Cardiac muscle cell (in vitro differentiated cells and primary cell): ENCODE measurements around the gene CARD10. TPM values are rescaled to one million over a fixed set of nuclear protein-coding genes. Genes with fewer than 3 reads are reported as not detected.
A peak's percentile ranks its signal among the peaks of the same experiment; 100 is the strongest.
"Not testable (repeated sequence)": the region's sequence is repeated elsewhere in the genome, so short reads cannot be mapped to it uniquely, and the experiment has no call there.

Experiments
- DNase-seq, 2 donors: peaks; one replicate each; pipeline versions ENCODE4 v3.0.0 to v3.0.0-alpha.2; 2010 to 2017; ENCODE audit warnings: low read depth in 1 of 2, low spot score in 1 of 2
- H3K27ac ChIP-seq: fragments of 200-600 bp; sonication (generic); 2 replicates; pipeline ENCODE4 v1.5.1; 2016
- H3K27me3 ChIP-seq: fragments of 200-600 bp; sonication (generic); 2 replicates; pipeline ENCODE4 v1.6.0; 2016; ENCODE audit warnings: control low read depth
- H3K36me3 ChIP-seq: fragments of 200-600 bp; sonication (generic); 2 replicates; pipeline ENCODE4 v1.5.1; 2016; ENCODE audit warnings: control low read depth
- H3K4me1 ChIP-seq: fragments of 200-600 bp; sonication (generic); 2 replicates; pipeline ENCODE4 v1.8.1; 2017; ENCODE audit warnings: low read depth, mild to moderate bottlenecking, mixed run types
- H3K4me3 ChIP-seq: fragments of 200-600 bp; sonication (generic); 2 replicates; pipeline ENCODE4 v1.5.1; 2016; ENCODE audit warnings: mild to moderate bottlenecking
- H3K9me3 ChIP-seq: fragments of 200-600 bp; sonication (generic); 2 replicates; pipeline ENCODE4 v1.5.1; 2017; ENCODE audit warnings: low read depth, mild to moderate bottlenecking, control low read depth
- polyA plus RNA-seq: library from polyadenylated mRNA; unstranded; fragments of >200 nt; fragmentation: Nextera tagmentation; extraction: Ambion mirVana; gene quantifications from 2 replicates; pipeline ENCODE4 v1.2.1, GENCODE V29; 2016
- total RNA-seq: library from RNA; depleted of rRNA; stranded (reverse); fragments of >200 nt; gene quantifications from 2 replicates; pipeline ENCODE4 v1.2.3, GENCODE V29; 2016
- TF ChIP-seq, protein P1 (sequence below): IDR thresholded peaks from 2 replicates; pipeline ENCODE4 v1.5.1; 2012; ENCODE audit warnings: low read depth, mild to moderate bottlenecking, low read length

Gene CARD10
- total and polyA plus RNA-seq, 2 experiments from 2014 or later, result 2.1 to 4.5 TPM

DNA sequence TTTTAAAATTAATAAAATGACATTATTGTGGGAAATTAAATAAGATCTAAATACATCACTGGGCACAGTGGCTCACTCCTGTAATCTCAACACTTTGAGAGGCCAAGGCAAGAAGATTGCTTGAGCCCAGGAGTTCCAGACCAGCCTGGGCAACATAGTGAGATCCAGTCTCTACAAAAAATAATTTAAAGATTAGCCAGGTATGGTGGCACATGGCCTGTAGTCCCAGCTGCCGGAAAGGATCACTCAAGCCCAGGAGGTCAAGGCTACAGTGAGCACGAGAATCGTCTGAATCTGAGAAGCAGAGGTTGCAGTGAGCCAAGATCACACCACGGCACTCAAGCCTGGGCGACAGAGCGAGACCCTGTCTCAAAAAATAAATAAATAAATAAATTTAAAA lies 15.9 kb upstream of the CARD10 start:
- no peaks in the 10 kb centered on the region for H3K36me3 ChIP-seq
- no peak overlapping the region for H3K4me3 ChIP-seq
- H3K4me1 ChIP-seq, result peaks cover 3% of the 10 kb centered on the region
- H3K27me3 ChIP-seq, result no peaks in the 10 kb centered on the region
- TF ChIP-seq, protein P1, sequence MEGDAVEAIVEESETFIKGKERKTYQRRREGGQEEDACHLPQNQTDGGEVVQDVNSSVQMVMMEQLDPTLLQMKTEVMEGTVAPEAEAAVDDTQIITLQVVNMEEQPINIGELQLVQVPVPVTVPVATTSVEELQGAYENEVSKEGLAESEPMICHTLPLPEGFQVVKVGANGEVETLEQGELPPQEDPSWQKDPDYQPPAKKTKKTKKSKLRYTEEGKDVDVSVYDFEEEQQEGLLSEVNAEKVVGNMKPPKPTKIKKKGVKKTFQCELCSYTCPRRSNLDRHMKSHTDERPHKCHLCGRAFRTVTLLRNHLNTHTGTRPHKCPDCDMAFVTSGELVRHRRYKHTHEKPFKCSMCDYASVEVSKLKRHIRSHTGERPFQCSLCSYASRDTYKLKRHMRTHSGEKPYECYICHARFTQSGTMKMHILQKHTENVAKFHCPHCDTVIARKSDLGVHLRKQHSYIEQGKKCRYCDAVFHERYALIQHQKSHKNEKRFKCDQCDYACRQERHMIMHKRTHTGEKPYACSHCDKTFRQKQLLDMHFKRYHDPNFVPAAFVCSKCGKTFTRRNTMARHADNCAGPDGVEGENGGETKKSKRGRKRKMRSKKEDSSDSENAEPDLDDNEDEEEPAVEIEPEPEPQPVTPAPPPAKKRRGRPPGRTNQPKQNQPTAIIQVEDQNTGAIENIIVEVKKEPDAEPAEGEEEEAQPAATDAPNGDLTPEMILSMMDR, result no peak
- H3K27ac ChIP-seq, result no peak overlapping the region
- DNase-seq, result no peak
- H3K9me3 ChIP-seq, result no peaks in the 10 kb centered on the region

GRCh38 chr22:37534445-37534844 lies 15.2 kb upstream of the CARD10 start:
- H3K4me1 ChIP-seq, result peaks cover 3% of the 10 kb centered on the region

DNA sequence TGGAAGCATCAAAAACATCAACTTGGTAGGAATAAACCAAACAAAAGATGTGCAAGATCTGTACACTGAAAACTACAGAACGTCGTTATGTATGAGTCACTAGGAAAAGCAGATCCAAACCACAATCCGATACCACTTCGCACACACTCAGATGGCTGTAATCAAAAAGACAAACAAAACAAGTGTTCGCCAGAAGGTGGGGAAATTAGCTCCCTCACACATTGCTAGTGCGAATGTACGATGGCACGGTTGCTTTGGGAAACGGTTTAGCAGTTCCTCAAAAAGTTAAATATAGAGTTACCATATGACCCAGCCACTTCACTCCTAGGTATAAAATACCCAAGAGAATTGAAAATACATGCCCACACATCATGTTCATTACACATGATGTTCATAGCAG lies 14.8 kb upstream of the CARD10 start:
- peak in 1 of 2 donors; percentile 88 for DNase-seq

More at GRCh38 chr22:37534445-37534844, 15.2 kb upstream of the CARD10 start:
- Histone ChIP-seq H3K36me3 (no peaks in the 10 kb centered on the region), H3K9me3 (no peaks in the 10 kb centered on the region), H3K4me3 (no peak overlapping the region), H3K27ac (no peak overlapping the region), H3K27me3 (no peaks in the 10 kb centered on the region)
- DNase-seq, result no peak
- TF ChIP-seq, protein P1, result no peak

DNA sequence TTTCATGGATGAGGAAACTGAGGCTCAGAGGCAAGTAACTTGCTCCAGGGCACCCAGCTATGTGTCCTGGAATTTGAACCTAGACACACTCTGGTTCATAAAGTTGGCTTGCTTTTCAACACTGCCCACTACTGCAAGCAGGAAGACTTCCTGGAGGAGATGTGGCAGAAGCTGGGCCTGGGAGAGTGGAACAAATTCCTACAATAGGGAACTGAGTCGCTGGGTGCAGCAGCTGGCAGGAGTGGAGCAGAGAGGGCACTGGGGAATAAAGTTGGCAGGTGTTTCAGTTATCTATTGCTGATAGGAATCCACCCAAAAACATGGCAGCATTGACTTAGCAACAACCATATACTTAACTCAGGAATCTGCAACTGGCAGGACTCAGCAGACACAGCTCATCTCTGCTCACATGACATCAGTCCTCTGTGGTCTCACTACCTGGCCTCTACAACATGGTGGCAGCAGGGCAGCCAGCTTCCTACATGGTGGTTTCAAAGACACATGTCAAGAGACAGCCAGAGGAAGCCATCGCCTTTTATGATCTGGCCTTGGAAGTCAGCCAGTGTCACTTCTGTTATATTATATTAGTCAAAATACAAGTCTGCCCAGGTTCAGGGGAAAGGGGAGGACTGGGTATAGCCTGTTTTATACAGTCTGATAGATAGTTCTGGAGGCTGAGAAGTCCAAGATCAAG lies 10.6 kb upstream of the CARD10 start:
- no peaks in the 10 kb centered on the region for H3K36me3 ChIP-seq
- H3K27ac ChIP-seq, result no peak overlapping the region
- H3K9me3 ChIP-seq, result no peaks in the 10 kb centered on the region
- H3K4me1 ChIP-seq, result no peaks in the 10 kb centered on the region
- H3K27me3 ChIP-seq, result no peaks in the 10 kb centered on the region
- TF ChIP-seq, protein P1, result no peak
- DNase-seq, result no peak
- no peak overlapping the region for H3K4me3 ChIP-seq

More for the DNA sequence above, 14.8 kb upstream of the CARD10 start:
- Histone ChIP-seq H3K36me3 (no peaks in the 10 kb centered on the region), H3K9me3 (no peaks in the 10 kb centered on the region), H3K27me3 (no peaks in the 10 kb centered on the region), H3K4me3 (no peak overlapping the region), H3K4me1 (peaks cover 1% of the 10 kb centered on the region), H3K27ac (no peak overlapping the region)
- TF ChIP-seq, protein P1, result no peak

DNA sequence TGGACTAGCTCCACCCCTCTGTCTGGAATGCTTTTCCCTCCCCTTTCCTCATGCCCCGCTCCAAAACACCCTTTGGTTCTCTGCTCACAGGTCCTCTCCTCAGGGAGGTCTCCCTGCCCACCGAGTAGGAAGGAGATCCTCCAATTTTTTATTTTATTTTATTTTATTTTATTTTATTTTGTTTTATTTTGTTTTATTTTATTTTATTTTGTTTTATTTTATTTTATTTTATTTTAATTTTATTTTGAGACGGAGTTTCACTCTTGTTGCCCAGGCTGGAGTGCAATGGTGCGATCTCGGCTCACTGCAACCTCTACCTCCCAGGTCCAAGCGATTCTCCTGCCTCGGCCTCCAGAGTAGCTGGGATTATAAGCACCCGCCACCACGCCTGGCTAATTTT lies 8.7 kb upstream of the CARD10 start:
- not testable (repeated sequence) for H3K27ac ChIP-seq, H3K4me1 ChIP-seq, H3K9me3 ChIP-seq, H3K4me3 ChIP-seq, H3K36me3 ChIP-seq, DNase-seq, H3K27me3 ChIP-seq

DNA sequence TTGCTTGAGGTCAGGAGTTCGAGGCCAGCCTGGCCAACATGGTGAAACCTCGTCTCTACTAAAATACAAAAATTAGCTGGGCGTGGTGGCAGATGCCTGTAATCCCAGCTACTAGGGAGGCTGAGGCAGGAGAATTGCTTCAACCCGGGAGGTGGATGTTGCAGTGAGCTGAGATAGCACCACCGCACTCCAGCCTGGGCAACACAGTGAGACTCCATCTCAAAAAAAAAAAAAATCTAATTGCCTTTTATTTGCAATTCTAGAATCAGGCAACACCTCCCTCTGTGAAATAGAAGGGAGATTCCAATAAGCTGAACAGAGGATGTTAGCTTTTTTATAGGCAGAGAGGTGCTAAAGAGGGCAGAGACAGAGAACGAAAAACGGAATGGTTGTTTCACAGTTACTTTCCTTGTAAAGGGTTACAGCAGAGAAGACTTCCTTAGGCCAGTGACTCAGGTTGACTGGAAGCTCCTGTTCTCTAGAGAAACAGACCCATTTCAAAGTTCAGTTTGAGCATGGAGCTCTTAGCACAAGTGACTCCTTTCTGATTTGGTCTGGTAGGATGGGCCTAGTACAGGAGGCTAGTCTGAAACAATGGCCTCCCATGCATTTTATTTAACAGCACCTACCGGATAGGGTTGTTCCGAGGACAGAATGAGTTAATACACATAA lies 8.0 kb upstream of the CARD10 start:
- not testable (repeated sequence) for H3K27ac ChIP-seq, H3K9me3 ChIP-seq, H3K4me3 ChIP-seq, DNase-seq, H3K27me3 ChIP-seq, H3K4me1 ChIP-seq, H3K36me3 ChIP-seq
